Superior temporal gyrus (tissue), 1 donor: ENCODE results near the gene EIF1AD.
"Not testable (repeated sequence)": the region's sequence is repeated elsewhere in the genome, so short reads cannot be mapped to it uniquely, and the experiment has no call there.

ENCODE experiments used
- DNase-seq: peaks from one replicate; pipeline ENCODE4 v3.0.0-alpha.2; 2016; ENCODE audit errors: extremely low spot score

The EIF1AD gene

GRCh38 chr11:66022401-66023185 lies 20.6 kb upstream of the EIF1AD start:
- peak; percentile 67 for DNase-seq

GRCh38 chr11:66020618-66021357 lies 18.8 kb upstream of the EIF1AD start:
- no peak for DNase-seq

GRCh38 chr11:66020212-66020611 lies 18.3 kb upstream of the EIF1AD start:
- DNase-seq: no peak

GRCh38 chr11:66017321-66017720 lies 15.4 kb upstream of the EIF1AD start:
- DNase-seq: no peak

- no peak for DNase-seq
Measured at GRCh38 chr11:66016793-66017177, 14.8 kb upstream of the EIF1AD start.

- DNase-seq: no peak
Measured at GRCh38 chr11:66015936-66016792, 14.2 kb upstream of the EIF1AD start.

GRCh38 chr11:66015454-66015881 lies 13.5 kb upstream of the EIF1AD start:
- no peak for DNase-seq

GRCh38 chr11:66014804-66015453 lies 13.0 kb upstream of the EIF1AD start:
- no peak for DNase-seq

- no peak for DNase-seq
Measured at GRCh38 chr11:66013762-66014100, 11.8 kb upstream of the EIF1AD start.

- no peak for DNase-seq
Measured at GRCh38 chr11:66012946-66013761, 11.2 kb upstream of the EIF1AD start.

GRCh38 chr11:66012371-66012945 lies 10.5 kb upstream of the EIF1AD start:
- DNase-seq: no peak

- DNase-seq: no peak
Measured at GRCh38 chr11:66011785-66012303, 9.9 kb upstream of the EIF1AD start, which contains the start of gene CST6. Gene CST6 (plus strand): TSS chr11:66012008. CDS start chr11:66012045, 37 bp downstream.

GRCh38 chr11:66011239-66011784 lies 9.4 kb upstream of the EIF1AD start:
- no peak for DNase-seq

GRCh38 chr11:66010036-66010435 lies 8.1 kb upstream of the EIF1AD start:
- DNase-seq: not testable (repeated sequence)

- no peak for DNase-seq
Measured at GRCh38 chr11:66008468-66009101, 6.6 kb upstream of the EIF1AD start.

- DNase-seq: no peak
Measured at GRCh38 chr11:66008095-66008467, 6.1 kb upstream of the EIF1AD start.

- DNase-seq: no peak
Measured at GRCh38 chr11:66007201-66007634, 5.3 kb upstream of the EIF1AD start.

- no peak for DNase-seq
Measured at GRCh38 chr11:66006891-66007176, 4.9 kb upstream of the EIF1AD start.

GRCh38 chr11:66006134-66006890 lies 4.4 kb upstream of the EIF1AD start:
- no peak for DNase-seq
